Skeletal muscle satellite cell (primary cell): Measurements from ENCODE around the gene NUAK2.

Experiments used
- H3K27me3 ChIP-seq: 2 replicates; pipeline ENCODE4 v1.7.0; 2013; ENCODE audit warnings: low read length; ENCODE audit not compliant: control insufficient read depth, insufficient read depth
- H3K36me3 ChIP-seq: 2 replicates; pipeline ENCODE4 v1.7.0; 2013; ENCODE audit warnings: mild to moderate bottlenecking, control low read depth, low read length; ENCODE audit not compliant: insufficient read depth
- H3K4me1 ChIP-seq: 2 replicates; pipeline ENCODE4 v1.7.0; 2013; ENCODE audit warnings: low read length; ENCODE audit not compliant: control insufficient read depth, insufficient read depth
- H3K4me2 ChIP-seq: 2 replicates; pipeline ENCODE4 v1.7.0; 2013; ENCODE audit warnings: mild to moderate bottlenecking, low read length
- H3K4me3 ChIP-seq: 2 replicates; pipeline ENCODE4 v1.7.0; 2013; ENCODE audit warnings: low read length
- H3K9ac ChIP-seq: 2 replicates; pipeline ENCODE4 v1.7.0; 2013; ENCODE audit warnings: mild to moderate bottlenecking, low read depth, low read length, moderate library complexity
- H3K9me3 ChIP-seq: replicated peaks from 2 replicates; pipeline ENCODE4 v1.7.0; 2013; ENCODE audit warnings: mild to moderate bottlenecking, control low read depth, low read length

The NUAK2 gene

DNA sequence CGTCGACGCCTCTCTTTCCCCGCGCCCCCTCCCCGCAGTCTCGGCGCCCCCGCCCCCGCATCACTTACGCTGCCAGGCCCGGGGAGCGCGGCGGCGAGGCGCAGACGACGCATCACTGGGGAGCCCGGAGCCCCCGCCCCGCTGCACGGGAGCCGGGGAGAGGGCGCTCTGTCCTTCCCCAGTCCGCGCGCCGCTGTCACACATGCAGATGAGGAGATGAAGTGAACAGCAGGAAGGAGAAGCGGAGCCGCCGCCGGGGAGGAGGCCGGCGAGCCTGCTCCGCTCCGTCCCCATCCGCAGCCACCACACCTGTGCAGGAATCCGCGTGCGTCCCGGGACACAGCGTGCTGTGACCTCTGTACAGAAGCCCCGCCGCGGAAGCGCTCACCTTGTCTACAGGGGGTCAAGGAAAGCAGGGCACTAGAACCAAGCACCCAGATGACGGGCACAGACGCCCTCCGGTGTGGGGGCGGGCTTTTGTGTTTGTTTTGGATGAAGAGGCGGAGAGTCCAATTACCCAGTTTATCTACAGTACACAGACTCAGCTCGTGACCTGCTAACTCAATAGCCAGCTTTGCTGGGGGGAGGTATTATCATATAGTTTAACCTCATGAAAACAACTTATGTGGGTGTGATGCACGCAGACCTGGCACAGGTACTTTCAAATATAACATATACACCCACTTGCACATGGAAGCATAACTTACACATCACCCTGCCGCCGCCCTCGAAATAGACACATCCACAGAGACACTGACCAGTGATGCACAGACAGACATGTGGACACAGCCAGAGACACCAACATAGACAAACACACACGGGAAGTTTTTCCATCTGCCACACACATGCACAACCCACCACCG is 22.8 kb upstream of the NUAK2 start:
- H3K4me2 ChIP-seq = peak overlapping the region; percentile 79
- H3K36me3 ChIP-seq = no peaks in the 10 kb centered on the region
- no peaks in the 10 kb centered on the region for H3K9me3 ChIP-seq
- peaks cover 12% of the 10 kb centered on the region for H3K4me1 ChIP-seq
- peaks cover 80% of the 10 kb centered on the region for H3K27me3 ChIP-seq
- H3K4me3 ChIP-seq = peak overlapping the region; percentile 46
- no peak overlapping the region for H3K9ac ChIP-seq

DNA sequence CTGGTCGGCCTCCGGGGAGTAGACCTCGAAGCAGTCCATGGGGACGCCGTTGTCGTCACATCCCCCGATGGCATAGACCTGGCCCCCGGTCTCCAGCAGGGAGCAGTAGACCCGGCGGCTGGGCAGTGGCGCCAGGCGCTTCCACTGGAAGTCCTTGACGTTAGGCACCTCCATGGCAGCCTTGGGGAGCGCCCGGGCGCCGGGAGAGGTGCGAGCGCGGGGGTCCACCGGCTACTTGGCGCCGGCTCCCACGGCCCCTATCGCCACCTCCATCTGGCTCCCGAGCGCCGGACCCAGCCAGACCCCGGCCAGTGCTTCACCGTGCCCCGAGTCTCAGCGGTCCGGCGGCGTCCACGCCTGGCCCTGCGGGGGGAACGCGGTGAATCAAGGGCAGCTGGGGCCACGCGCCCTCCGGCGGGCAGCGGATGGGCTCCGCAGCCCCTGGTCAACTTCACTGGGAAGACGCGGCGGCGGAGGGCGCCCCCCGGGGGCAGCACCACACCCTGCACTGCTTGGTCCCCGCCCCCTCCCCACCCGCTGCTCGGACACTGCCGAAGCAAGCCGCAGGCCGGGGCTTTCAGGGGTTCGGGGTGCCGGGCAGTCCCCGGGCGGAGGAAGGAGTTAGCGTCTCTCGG is 22.0 kb upstream of the NUAK2 start:
- Histone ChIP-seq H3K9ac (no peak overlapping the region), H3K9me3 (no peaks in the 10 kb centered on the region), H3K4me3 (peak overlapping the region; percentile 46), H3K27me3 (peaks cover 80% of the 10 kb centered on the region), H3K36me3 (no peaks in the 10 kb centered on the region), H3K4me1 (peaks cover 12% of the 10 kb centered on the region), H3K4me2 (no peak overlapping the region)

DNA sequence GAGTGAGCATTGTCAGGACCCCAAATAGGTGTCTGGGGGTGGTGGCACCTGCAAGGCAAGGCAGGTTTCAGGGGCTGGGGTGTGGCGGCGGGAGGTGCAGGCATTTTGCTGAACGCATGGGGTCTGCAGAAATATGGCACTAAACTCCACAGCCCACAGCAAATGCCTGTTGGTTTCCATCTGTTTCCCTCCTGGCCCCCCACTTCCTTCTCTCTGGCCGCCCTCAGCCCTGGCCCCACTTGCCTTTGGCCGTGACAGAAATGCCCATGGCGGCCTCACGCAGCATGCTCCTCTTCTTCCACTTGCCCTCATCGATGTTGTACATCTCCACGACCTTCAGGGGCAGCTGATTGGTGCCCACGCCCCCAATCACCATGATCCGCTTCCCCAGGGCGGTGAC is 21.4 kb upstream of the NUAK2 start:
- Histone ChIP-seq H3K9me3 (no peaks in the 10 kb centered on the region), H3K36me3 (no peaks in the 10 kb centered on the region), H3K4me2 (no peak overlapping the region), H3K9ac (no peak overlapping the region), H3K4me1 (peaks cover 12% of the 10 kb centered on the region), H3K27me3 (peaks cover 80% of the 10 kb centered on the region), H3K4me3 (no peak overlapping the region)

DNA sequence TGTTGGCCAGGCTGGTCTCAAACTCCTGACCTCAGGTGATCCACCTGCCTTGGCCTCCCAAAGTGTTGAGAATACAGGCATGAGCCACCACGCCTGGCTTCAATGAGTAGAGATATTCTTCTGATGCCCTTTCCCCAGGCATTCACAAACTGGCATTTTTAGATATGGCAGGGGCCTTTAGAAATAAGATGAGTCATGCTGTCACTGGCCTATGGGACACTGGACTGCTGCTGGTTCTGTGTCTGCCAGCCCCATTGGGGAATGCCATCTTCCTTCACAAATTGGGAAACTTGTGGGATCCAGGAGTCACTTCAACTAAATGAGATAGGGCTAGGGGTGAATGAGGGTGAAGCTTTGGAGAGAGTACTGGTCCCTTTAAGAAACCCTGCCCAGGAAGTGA is 19.1 kb upstream of the NUAK2 start:
- H3K4me1 ChIP-seq = peaks cover 12% of the 10 kb centered on the region
- no peak overlapping the region for H3K9ac ChIP-seq
- H3K4me2 ChIP-seq = no peak overlapping the region
- no peaks in the 10 kb centered on the region for H3K9me3 ChIP-seq
- peaks cover 76% of the 10 kb centered on the region for H3K27me3 ChIP-seq
- no peaks in the 10 kb centered on the region for H3K36me3 ChIP-seq
- H3K4me3 ChIP-seq = no peak overlapping the region

DNA sequence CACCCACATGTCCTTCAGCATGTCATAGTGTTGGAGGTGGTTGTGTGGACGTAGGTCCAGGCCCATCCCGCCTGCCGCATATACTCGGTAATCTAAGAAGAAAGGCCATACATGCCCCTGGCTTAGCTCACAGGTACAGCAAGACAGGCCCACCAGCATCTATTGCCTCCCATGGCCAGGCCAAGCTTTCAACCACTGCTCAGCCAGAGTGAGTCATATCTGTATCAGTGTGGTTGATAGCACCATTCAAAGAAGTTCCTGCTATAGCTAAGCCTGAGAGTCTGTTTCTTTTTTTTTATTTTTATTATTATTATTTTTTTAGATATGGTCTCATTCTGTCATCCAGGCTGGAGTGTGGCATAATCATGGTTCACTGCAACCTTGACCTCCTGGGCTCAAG is 18.2 kb upstream of the NUAK2 start:
- Histone ChIP-seq H3K27me3 (peaks cover 72% of the 10 kb centered on the region), H3K9ac (no peak overlapping the region), H3K4me3 (no peak overlapping the region), H3K4me1 (peaks cover 12% of the 10 kb centered on the region), H3K4me2 (no peak overlapping the region), H3K36me3 (no peaks in the 10 kb centered on the region), H3K9me3 (no peaks in the 10 kb centered on the region)

DNA sequence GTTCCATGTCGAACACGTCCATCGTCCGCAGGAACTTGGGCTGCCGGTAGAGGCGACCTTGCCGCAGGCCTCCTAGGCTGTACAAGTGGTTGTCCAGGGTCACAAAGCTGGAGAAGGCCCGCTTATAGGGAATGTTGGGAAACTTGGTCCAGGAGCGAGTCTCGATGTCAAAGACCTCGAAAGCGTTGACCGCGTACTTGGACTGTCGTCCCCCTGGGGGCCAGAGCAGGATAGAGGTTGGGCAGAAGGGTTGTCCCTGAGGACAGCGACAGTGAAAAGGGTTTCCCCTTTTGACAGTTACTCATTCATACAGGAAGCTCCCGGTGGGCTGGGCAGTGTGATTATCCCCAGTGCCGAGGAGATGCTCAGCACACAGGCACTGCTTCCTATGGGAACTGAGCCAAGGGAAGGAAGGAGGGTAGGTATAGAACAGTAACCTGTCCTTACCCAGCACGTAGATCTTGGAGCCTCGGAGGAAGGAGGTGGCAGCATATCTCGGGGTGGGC is 17.7 kb upstream of the NUAK2 start:
- no peak overlapping the region for H3K9ac ChIP-seq
- H3K4me1 ChIP-seq = peaks cover 8% of the 10 kb centered on the region
- H3K4me3 ChIP-seq = no peak overlapping the region
- H3K27me3 ChIP-seq = peaks cover 70% of the 10 kb centered on the region
- no peaks in the 10 kb centered on the region for H3K9me3 ChIP-seq
- no peak overlapping the region for H3K4me2 ChIP-seq
- no peaks in the 10 kb centered on the region for H3K36me3 ChIP-seq

DNA sequence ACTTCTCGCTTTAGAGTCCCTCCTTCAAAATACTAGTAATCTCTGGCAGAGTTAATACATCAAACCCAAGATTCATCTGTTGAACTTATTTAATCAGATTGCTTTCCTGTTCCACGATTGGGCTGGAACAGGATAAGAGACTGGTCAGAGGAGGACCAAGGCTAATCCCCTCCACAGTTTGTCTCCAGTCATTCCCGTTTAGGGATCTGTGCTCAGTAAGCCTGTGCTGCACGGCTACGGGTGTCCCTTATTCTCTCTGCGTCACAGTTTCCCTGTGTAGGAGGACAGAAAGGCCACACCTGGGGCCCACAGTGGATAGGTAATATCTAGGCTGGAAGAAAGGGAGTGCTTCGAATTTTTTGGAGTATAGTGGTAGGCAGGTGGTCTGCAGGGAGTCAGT is 16.5 kb upstream of the NUAK2 start:
- Histone ChIP-seq H3K9me3 (no peaks in the 10 kb centered on the region), H3K27me3 (peaks cover 67% of the 10 kb centered on the region), H3K9ac (no peak overlapping the region), H3K4me1 (no peaks in the 10 kb centered on the region), H3K4me2 (no peak overlapping the region), H3K36me3 (no peaks in the 10 kb centered on the region), H3K4me3 (no peak overlapping the region)

DNA sequence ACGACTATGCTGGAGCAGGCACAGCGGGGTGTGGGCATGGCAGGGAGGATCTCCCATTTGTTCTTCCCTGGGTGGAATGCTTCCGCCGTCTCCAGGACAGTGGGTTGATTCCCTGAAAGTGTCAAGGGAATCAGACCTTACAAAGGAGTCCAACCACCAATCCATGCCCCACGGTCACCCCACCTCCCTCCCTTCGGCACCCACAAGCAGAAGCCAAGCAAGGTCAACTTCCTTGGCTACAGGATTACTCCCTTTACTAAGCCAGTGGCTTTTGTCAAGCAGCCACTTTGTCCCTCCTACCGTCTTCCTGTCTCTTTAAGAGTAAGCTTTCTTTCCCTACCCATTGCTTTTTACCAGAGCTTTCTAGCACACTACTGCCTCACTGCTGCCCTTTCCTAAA is 15.9 kb upstream of the NUAK2 start:
- H3K4me3 ChIP-seq = no peak overlapping the region
- no peaks in the 10 kb centered on the region for H3K36me3 ChIP-seq
- H3K9me3 ChIP-seq = no peaks in the 10 kb centered on the region
- no peak overlapping the region for H3K9ac ChIP-seq
- peaks cover 65% of the 10 kb centered on the region for H3K27me3 ChIP-seq
- no peaks in the 10 kb centered on the region for H3K4me1 ChIP-seq
- no peak overlapping the region for H3K4me2 ChIP-seq

DNA sequence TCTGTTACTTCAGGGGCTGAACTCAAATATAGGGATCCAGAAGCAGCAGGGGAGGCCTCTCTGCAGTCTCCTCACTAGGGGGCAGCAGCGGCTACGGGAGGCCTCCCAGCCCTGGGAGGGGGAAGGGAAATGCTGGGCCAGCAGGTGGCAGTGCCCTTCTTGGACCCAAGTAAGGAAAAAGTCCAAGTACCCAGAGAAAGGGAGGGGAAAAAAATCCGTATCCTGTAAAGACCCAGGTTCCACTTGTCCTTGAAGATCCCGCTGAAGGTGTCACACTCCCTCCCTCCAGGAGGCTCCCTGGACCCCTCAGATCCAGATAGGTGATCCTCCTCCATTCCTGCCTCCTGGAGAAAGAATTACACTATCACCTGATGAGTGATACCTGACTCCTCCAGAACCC is 14.1 kb upstream of the NUAK2 start:
- no peaks in the 10 kb centered on the region for H3K4me1 ChIP-seq
- no peak overlapping the region for H3K9ac ChIP-seq
- H3K36me3 ChIP-seq = no peaks in the 10 kb centered on the region
- H3K4me3 ChIP-seq = no peak overlapping the region
- no peaks in the 10 kb centered on the region for H3K9me3 ChIP-seq
- H3K4me2 ChIP-seq = no peak overlapping the region
- H3K27me3 ChIP-seq = peaks cover 68% of the 10 kb centered on the region

DNA sequence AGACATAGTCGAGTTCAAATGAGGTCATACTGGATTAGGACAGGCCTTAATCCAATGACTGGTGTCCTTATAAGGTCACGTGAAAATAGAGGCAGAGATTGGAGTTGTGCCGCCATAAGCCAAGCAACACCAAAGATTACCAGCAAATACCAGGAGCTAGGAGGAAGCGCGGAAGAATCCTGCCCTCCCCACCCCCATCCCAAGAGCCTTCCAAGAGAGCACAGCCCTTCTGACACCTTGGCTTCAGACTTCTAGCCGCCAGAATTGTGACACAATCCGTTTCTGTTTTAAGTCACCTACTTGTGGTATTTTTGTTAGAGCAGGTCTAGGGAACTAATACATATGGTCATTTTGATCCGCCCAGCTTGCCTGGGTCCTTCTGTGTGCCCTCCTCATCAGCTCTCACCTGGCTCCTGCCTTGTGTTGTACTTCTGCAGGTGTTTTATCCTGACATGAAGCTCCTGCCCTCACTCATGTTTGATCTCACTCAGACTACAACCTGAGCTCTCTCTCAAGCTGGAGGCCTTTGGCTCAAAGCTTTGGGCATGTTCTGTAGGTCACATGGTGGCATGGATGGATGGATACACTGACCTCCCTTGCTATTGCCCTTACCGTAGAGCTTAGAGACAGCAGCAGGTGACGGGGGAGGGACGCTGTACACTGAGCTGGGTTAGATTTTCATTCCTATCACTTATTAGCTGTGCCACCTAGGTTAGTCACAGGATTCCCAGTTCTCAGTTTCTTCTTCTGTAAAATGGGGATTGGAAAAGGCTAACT is 10.7 kb upstream of the NUAK2 start:
- no peaks in the 10 kb centered on the region for H3K36me3 ChIP-seq
- H3K9me3 ChIP-seq = no peaks in the 10 kb centered on the region
- no peaks in the 10 kb centered on the region for H3K4me1 ChIP-seq
- no peak overlapping the region for H3K4me3 ChIP-seq
- no peak overlapping the region for H3K9ac ChIP-seq
- H3K27me3 ChIP-seq = peaks cover 76% of the 10 kb centered on the region
- H3K4me2 ChIP-seq = no peak overlapping the region

DNA sequence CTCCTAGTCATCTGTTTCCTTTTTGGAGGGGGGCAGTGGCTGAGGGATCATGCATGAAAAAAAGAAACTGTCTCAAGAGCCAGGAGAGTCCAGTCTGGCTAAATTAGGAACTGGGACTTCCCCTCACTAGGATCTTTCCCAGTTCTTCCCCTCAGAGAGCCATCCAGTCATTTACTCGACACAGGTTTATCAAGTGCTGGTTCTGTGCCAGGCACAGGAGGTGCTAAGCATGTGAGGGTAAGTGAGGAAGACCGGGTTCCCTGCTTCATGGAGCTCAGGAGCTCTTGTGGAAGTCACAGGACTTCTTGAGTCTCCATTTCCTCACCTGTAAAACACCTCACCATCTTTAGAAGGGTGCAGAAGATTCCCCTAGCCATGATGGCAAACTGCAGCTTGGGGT is 8.6 kb upstream of the NUAK2 start:
- no peaks in the 10 kb centered on the region for H3K4me1 ChIP-seq

More for the DNA sequence above, 8.6 kb upstream of the NUAK2 start:
- no peaks in the 10 kb centered on the region for H3K9me3 ChIP-seq
- no peak overlapping the region for H3K9ac ChIP-seq
- H3K4me2 ChIP-seq = no peak overlapping the region
- peaks cover 71% of the 10 kb centered on the region for H3K27me3 ChIP-seq
- H3K36me3 ChIP-seq = no peaks in the 10 kb centered on the region
- no peak overlapping the region for H3K4me3 ChIP-seq
